NAMALWA (cell line): Measurements from ENCODE around the gene PTGER1.

Experiments
- DNase-seq: peaks from one replicate; pipeline ENCODE4 v3.0.0-alpha.2; 2015; ENCODE audit warnings: low spot score

Gene PTGER1

GRCh38 chr19:14441041-14441938, 33.9 kb downstream of the PTGER1 start:
- no peak for DNase-seq

- DNase-seq, result peak; percentile 85
Measured at GRCh38 chr19:14440049-14440448, 35.1 kb downstream of the PTGER1 start.

GRCh38 chr19:14439014-14439413, 36.1 kb downstream of the PTGER1 start:
- no peak for DNase-seq

- no peak for DNase-seq
Measured at GRCh38 chr19:14437578-14438140, 37.5 kb downstream of the PTGER1 start.

- DNase-seq, result no peak
Measured at GRCh38 chr19:14435320-14436050, 39.7 kb downstream of the PTGER1 start.

- no peak for DNase-seq
Measured at GRCh38 chr19:14434543-14435319, 40.4 kb downstream of the PTGER1 start.

GRCh38 chr19:14433554-14434501, 41.3 kb downstream of the PTGER1 start:
- DNase-seq, result peak; percentile 59

- DNase-seq, result peak; percentile 54
Measured at GRCh38 chr19:14432791-14433553, 42.2 kb downstream of the PTGER1 start, which contains the start of gene PKN1. Gene PKN1, plus strand, starts transcription at chr19:14433306. Its CDS starts 216 bp downstream, at chr19:14433522.

- DNase-seq, result no peak
Measured at GRCh38 chr19:14430712-14431111, 44.4 kb downstream of the PTGER1 start.

GRCh38 chr19:14428882-14429416, 46.2 kb downstream of the PTGER1 start:
- DNase-seq, result no peak

GRCh38 chr19:14427461-14427860, 47.7 kb downstream of the PTGER1 start:
- DNase-seq, result no peak

- DNase-seq, result no peak
Measured at GRCh38 chr19:14425696-14426138, 49.4 kb downstream of the PTGER1 start.
